K562 (cell line): Measurements from ENCODE around the gene ARL6IP1. TPM values are rescaled to one million over a fixed set of nuclear protein-coding genes. Genes with fewer than 3 reads are reported as not detected.

Experiments
- ATAC-seq: fragments of 200-7000 bp; cut with Tn5 transposase; 3 replicates; pipeline ENCODE4 v1.9.1; 2020; ENCODE audit warnings: moderate library complexity
- BruUV-seq: library from RNA; stranded (reverse); fragments of 400-500 nt; replicated peaks from 2 replicates; lab custom pipeline; 2021; lab: Mats Ljungman, UMichigan
- CTCF ChIA-PET: fragments of 300-600 bp; formaldehyde crosslinking; extraction: SDS; loops from one replicate; lab custom pipeline; 2021; ENCODE audit warnings: low intra/inter-chr PET ratio; lab: Yijun Ruan, JAX
- POLR2A ChIA-PET: fragments of 300-600, 350-650 bp; sonication (Branson Sonifier 250); formaldehyde crosslinking; extraction: SDS; loops from one replicate; lab custom pipeline; 2021; ENCODE audit warnings: antibody characterized with exemption, inconsistent platforms; lab: Yijun Ruan, JAX
- DNase-seq, 4 experiments: peaks; one replicate each; pipeline versions ENCODE4 v3.0.0 to v3.0.0-alpha.2; 2011 to 2018; ENCODE audit warnings: low spot score in 3 of 4, mixed read lengths in 3 of 4; ENCODE audit errors: extremely low read depth in 1 of 4
- FAIRE-seq: peaks from 2 replicates; lab custom pipeline; 2011; peaks lifted over from hg19 to GRCh38; lab: Jason Lieb, UNC
- H2AFZ ChIP-seq: 2 replicates; pipeline ENCODE4 v1.6.0; 2011; ENCODE audit warnings: low read depth, low read length, control low read depth, inconsistent platforms
- H3K27ac ChIP-seq: fragments of 200-600 bp; 3 replicates; pipeline ENCODE4 v1.8.0; 2011; ENCODE audit warnings: low read depth, mild to moderate bottlenecking, control low read depth, inconsistent platforms, low read length, moderate library complexity, mixed read lengths; ENCODE audit errors: extremely low read depth
- H3K27me3 ChIP-seq, 2 experiments: fragments of 300-600 bp in 1 of 2; 2 replicates in 1 of 2; 3 replicates in 1 of 2; pipeline versions ENCODE4 v1.6.0 to v1.8.0; 2011; ENCODE audit warnings: inconsistent platforms in 2 of 2, low read length in 2 of 2, mild to moderate bottlenecking in 1 of 2, mixed read lengths in 1 of 2, moderate library complexity in 1 of 2; ENCODE audit not compliant: control insufficient read depth in 2 of 2, insufficient read depth in 2 of 2
- H3K36me3 ChIP-seq: fragments of 300-600 bp; 3 replicates; pipeline ENCODE4 v1.8.0; 2011; ENCODE audit warnings: mild to moderate bottlenecking, low read length, inconsistent platforms; ENCODE audit not compliant: control insufficient read depth, insufficient read depth
- H3K4me1 ChIP-seq, 2 experiments: fragments of 200-600 bp in 1 of 2; replicated peaks in 1 of 2; 2 replicates in 1 of 2; 3 replicates in 1 of 2; pipeline versions ENCODE4 v1.5.1 to v1.8.0; 2011; ENCODE audit warnings: inconsistent platforms in 2 of 2, low read length in 2 of 2, mild to moderate bottlenecking in 1 of 2, mixed read lengths in 1 of 2, moderate library complexity in 1 of 2; ENCODE audit not compliant: control insufficient read depth in 2 of 2, insufficient read depth in 2 of 2
- H3K4me2 ChIP-seq: 2 replicates; pipeline ENCODE4 v1.6.1; 2011; ENCODE audit warnings: low read length, control low read depth, inconsistent platforms, mixed read lengths; ENCODE audit not compliant: insufficient read depth
- H3K4me3 ChIP-seq: fragments of 200-600 bp; sonication (generic), shearing (Covaris generic); 2 replicates; pipeline ENCODE4 v1.5.1; 2016; ENCODE audit warnings: control low read depth, inconsistent platforms
- H3K79me2 ChIP-seq: fragments of 200-600 bp; 3 replicates; pipeline ENCODE4 v1.8.0; 2011; ENCODE audit warnings: low read length, inconsistent platforms; ENCODE audit not compliant: control insufficient read depth, insufficient read depth
- H3K9ac ChIP-seq, 2 experiments: 2 replicates each; pipeline versions ENCODE4 v1.6.0 to v1.6.1; 2011; ENCODE audit warnings: low read depth in 2 of 2, low read length in 2 of 2, control low read depth in 1 of 2, inconsistent platforms in 1 of 2, mild to moderate bottlenecking in 1 of 2, mixed read lengths in 1 of 2; ENCODE audit not compliant: insufficient read depth in 1 of 2
- H3K9me1 ChIP-seq: one replicate; pipeline ENCODE4 v1.6.0; 2011; ENCODE audit warnings: inconsistent platforms, mild to moderate bottlenecking, low read length, moderate library complexity; ENCODE audit not compliant: control insufficient read depth, insufficient read depth
- H3K9me3 ChIP-seq: replicated peaks from 2 replicates; pipeline ENCODE4 v1.5.1; 2011; ENCODE audit warnings: low read depth, low read length, inconsistent platforms; ENCODE audit not compliant: control insufficient read depth, insufficient read depth
- H4K20me1 ChIP-seq: replicated peaks from 2 replicates; pipeline ENCODE4 v1.6.1; 2011; ENCODE audit warnings: low read length, inconsistent platforms, mixed read lengths; ENCODE audit not compliant: control insufficient read depth, insufficient read depth
- CBX3 ChIP-seq, 2 experiments: IDR thresholded peaks; 1 replicate in 1 of 2; 2 replicates in 1 of 2; pipeline ENCODE4 v1.6.1; 2012; ENCODE audit warnings: inconsistent platforms in 2 of 2, low read length in 2 of 2, borderline replicate concordance in 1 of 2, control low read depth in 1 of 2
- CBX5 ChIP-seq: IDR thresholded peaks from 2 replicates; pipeline ENCODE4 v1.6.1; 2014; ENCODE audit warnings: low read depth, borderline replicate concordance
- CTBP1 ChIP-seq: fragments of 450-650 bp; IDR thresholded peaks from 2 replicates; pipeline ENCODE4 v1.6.1; 2016; ENCODE audit warnings: borderline replicate concordance
- DIDO1 ChIP-seq: fragments of 450-650 bp; IDR thresholded peaks from 2 replicates; pipeline ENCODE4 v1.6.1; 2016; ENCODE audit warnings: low read depth, missing biosample characterization, missing genetic modification characterization
- E2F1 ChIP-seq: sonication (generic); formaldehyde crosslinking; IDR thresholded peaks from 2 replicates; pipeline ENCODE4 v1.8.1; 2023; ENCODE audit warnings: mild to moderate bottlenecking, missing genetic modification reagents, moderate library complexity
- ETV5 ChIP-seq: sonication (generic); formaldehyde crosslinking; IDR thresholded peaks from 2 replicates; pipeline ENCODE4 v1.4.0; 2020; ENCODE audit warnings: low read depth, mild to moderate bottlenecking, missing genetic modification reagents
- FOXM1 ChIP-seq, 2 experiments: fragments of 450-650 bp in 1 of 2; sonication (generic) in 1 of 2; formaldehyde crosslinking in 1 of 2; IDR thresholded peaks; 2 replicates each; pipeline versions ENCODE4 v1.6.1 to v1.9.0; 2017 to 2022; ENCODE audit warnings: low read depth in 2 of 2, mild to moderate bottlenecking in 2 of 2, missing genetic modification reagents in 1 of 2, moderate library complexity in 1 of 2
- GABPB1 ChIP-seq: sonication (generic); formaldehyde crosslinking; IDR thresholded peaks from 2 replicates; pipeline ENCODE4 v1.8.0; 2022; ENCODE audit warnings: mild to moderate bottlenecking, missing genetic modification reagents
- HNRNPH1 ChIP-seq: fragments of 200-400 bp; formaldehyde crosslinking; optimal IDR thresholded peaks from 2 replicates; pipeline ENCODE3; 2017; ENCODE audit warnings: low read depth, mild to moderate bottlenecking, low read length, moderate library complexity
- KAT7 ChIP-seq: sonication (generic); formaldehyde crosslinking; IDR thresholded peaks from 2 replicates; pipeline ENCODE4 v1.8.0; 2022; ENCODE audit warnings: missing genetic modification reagents, mild to moderate bottlenecking, borderline replicate concordance
- MAZ ChIP-seq, 2 experiments: fragments of 450-650 bp in 1 of 2; sonication (generic) in 1 of 2; formaldehyde crosslinking; IDR thresholded peaks in 1 of 2; conservative IDR thresholded peaks in 1 of 2; 2 replicates each; pipeline versions ENCODE4 v1.4.0 to v1.5.0; 2020; ENCODE audit warnings: mild to moderate bottlenecking in 1 of 2, missing genetic modification reagents in 1 of 2
- THAP7 ChIP-seq: fragments of 250-450 bp; sonication (Bioruptor Pico); IDR thresholded peaks from 2 replicates; pipeline ENCODE4 v1.5.0; 2021
- ZNF175 ChIP-seq: fragments of 200-800 bp; sonication (Bioruptor generic); IDR thresholded peaks from 2 replicates; pipeline ENCODE4 v1.6.1; 2016; ENCODE audit warnings: low read depth, mild to moderate bottlenecking, missing genetic modification characterization, missing compliant biosample characterization
- ZNF609 ChIP-seq: sonication (generic); formaldehyde crosslinking; IDR thresholded peaks from 2 replicates; pipeline ENCODE4 v1.8.1; 2023; ENCODE audit warnings: missing genetic modification reagents, mild to moderate bottlenecking, borderline replicate concordance
- whole genome bisulfite sequencing: fragments of 100-300 bp; shearing (Covaris generic); methylation state at CpG from one replicate; pipeline ENCODE4 v1.1.6; 2016; ENCODE audit warnings: low coverage, mixed read lengths; ENCODE audit not compliant: insufficient coverage; ENCODE audit errors: missing lambda C conversion rate; 5-methylcytosine and 5-hydroxymethylcytosine counted together
- in situ Hi-C: fragments of 300-500 bp; cut with MboI; formaldehyde crosslinking; loops from 4 replicates; pipeline ENCODE4 v1.15.0; 2018; ENCODE audit warnings: inconsistent platforms, mixed read lengths
- intact Hi-C: fragments of 100-400 bp; cut with micrococcal nuclease; formaldehyde crosslinking; loops from 2 replicates; pipeline ENCODE4 v1.14.2; 2022
- polyA plus RNA-seq, 8 experiments: library from polyadenylated mRNA; depleted of rRNA in 4 of 8; stranded (reverse) in 5 of 8; unstranded in 3 of 8; fragments of >200 nt; fragmentation: Nextera tagmentation in 2 of 8; fragmentation: Illumina TruSeq in 1 of 8; extraction: Ambion mirVana in 2 of 8; extraction: Trizol in 1 of 8; gene quantifications; 2 replicates each; pipeline versions ENCODE4 v1.2.1 to v1.2.3, GENCODE V29; 2011 to 2014; ENCODE audit warnings: inconsistent platforms in 1 of 8, missing spikeins in 1 of 8
- total RNA-seq, 7 experiments: library from RNA; depleted of rRNA in 6 of 7; stranded (reverse); fragments of >200 nt in 6 of 7; fragmentation: Illumina TruSeq in 2 of 7; extraction: Trizol in 2 of 7; gene quantifications; 2 replicates each; pipeline versions ENCODE4 v1.2.1 to v1.2.3, GENCODE V29; 2011 to 2021; ENCODE audit warnings: low replicate concordance in 1 of 7

The ARL6IP1 gene
- total and polyA plus RNA-seq, 9 of the 15 experiments (the other 6 are each of a cell fraction or from before 2014, with no cell fraction given): 102 to 391 (median 162) TPM

GRCh38 chr16:18788828-18789514 is 12.4 kb downstream of the ARL6IP1 start:
- under 1% methylated on average over 19 of the region's 20 CpGs for WGBS
- Histone ChIP-seq H3K4me1 (peaks cover 14% of the 10 kb centered on the region in 2 experiments; a peak in 4 of 5 replicates), H3K4me3 (peak overlapping the region; percentile 99), H3K9ac (peak overlapping the region; percentile 99 to 100), H3K27me3 (no peaks in the 10 kb centered on the region), H3K9me3 (no peaks in the 10 kb centered on the region), H4K20me1 (peaks cover 58% of the 10 kb centered on the region), H3K36me3 (peaks cover 87% of the 10 kb centered on the region), H3K4me2 (peak overlapping the region; percentile 99), H2AFZ (no peak overlapping the region), H3K9me1 (no peaks in the 10 kb centered on the region), H3K27ac (peak overlapping the region; percentile 89), H3K79me2 (peaks cover 64% of the 10 kb centered on the region)
- BruUV-seq: TSS peak; percentile 49
- ATAC-seq (no peak), FAIRE-seq (no peak), DNase-seq (no peak)
- ChIA-PET CTCF (no interaction called here), POLR2A (interaction anchor here (0.8 to 11.9 kb wide), 9 partner anchors 14 to 305 kb away, joined by 3 to 342 read pairs (median 4); partner anchors contain the start of genes ARL6IP1 and SMG1)
- intact Hi-C loops (no loop called here), in situ Hi-C loops (no loop called here)
- no peak for TF ChIP-seq FOXM1 (IDR thresholded peaks at IDR 0.05; ENCODE audit: low read depth)
- TF ChIP-seq FOXM1 (CRISPR knock-in tag; IDR thresholded peaks at IDR 0.05; ENCODE audit: low read depth): no peak
- 0 out of 2 replicates have a peak, but pooled peaks have one; percentile 11 for TF ChIP-seq ETV5 (CRISPR knock-in tag)
- TF ChIP-seq DIDO1 (tag): no peak
- TF ChIP-seq THAP7 (CRISPR knock-in tag): no peak
- TF ChIP-seq CBX5: no peak
- TF ChIP-seq MAZ (CRISPR knock-in tag; conservative IDR thresholded peaks at IDR 0.05 in 1 of 2, IDR thresholded peaks at IDR 0.05 in 1 of 2): no peak
- no peak for TF ChIP-seq CTBP1
- TF ChIP-seq E2F1 (CRISPR knock-in tag): no peak
- TF ChIP-seq CBX3 (IDR thresholded peaks at IDR 0.05; ENCODE audit: borderline replicate concordance in 1 of 2, low read length in 2 of 2): no peak
- TF ChIP-seq GABPB1 (CRISPR knock-in tag): 0 out of 2 replicates have a peak, but pooled peaks have one; percentile 29
- 0 out of 2 replicates have a peak, but pooled peaks have one; percentile 56 for TF ChIP-seq ZNF609 (CRISPR knock-in tag)
- TF ChIP-seq ZNF175 (CRISPR knock-in tag): no peak
- no peak for TF ChIP-seq HNRNPH1
- TF ChIP-seq KAT7 (CRISPR knock-in tag): 0 out of 2 replicates have a peak, but pooled peaks have one; percentile 47
